GM18517 (cell line): ENCODE results near the gene RAB1A.

Source experiments
- ATAC-seq: cut with Tn5 transposase; IDR thresholded peaks from one replicate; pipeline ENCODE4 v1.9.1; 2021; ENCODE audit warnings: mild to moderate bottlenecking, moderate library complexity; ENCODE audit not compliant: unreplicated experiment

The RAB1A gene

DNA sequence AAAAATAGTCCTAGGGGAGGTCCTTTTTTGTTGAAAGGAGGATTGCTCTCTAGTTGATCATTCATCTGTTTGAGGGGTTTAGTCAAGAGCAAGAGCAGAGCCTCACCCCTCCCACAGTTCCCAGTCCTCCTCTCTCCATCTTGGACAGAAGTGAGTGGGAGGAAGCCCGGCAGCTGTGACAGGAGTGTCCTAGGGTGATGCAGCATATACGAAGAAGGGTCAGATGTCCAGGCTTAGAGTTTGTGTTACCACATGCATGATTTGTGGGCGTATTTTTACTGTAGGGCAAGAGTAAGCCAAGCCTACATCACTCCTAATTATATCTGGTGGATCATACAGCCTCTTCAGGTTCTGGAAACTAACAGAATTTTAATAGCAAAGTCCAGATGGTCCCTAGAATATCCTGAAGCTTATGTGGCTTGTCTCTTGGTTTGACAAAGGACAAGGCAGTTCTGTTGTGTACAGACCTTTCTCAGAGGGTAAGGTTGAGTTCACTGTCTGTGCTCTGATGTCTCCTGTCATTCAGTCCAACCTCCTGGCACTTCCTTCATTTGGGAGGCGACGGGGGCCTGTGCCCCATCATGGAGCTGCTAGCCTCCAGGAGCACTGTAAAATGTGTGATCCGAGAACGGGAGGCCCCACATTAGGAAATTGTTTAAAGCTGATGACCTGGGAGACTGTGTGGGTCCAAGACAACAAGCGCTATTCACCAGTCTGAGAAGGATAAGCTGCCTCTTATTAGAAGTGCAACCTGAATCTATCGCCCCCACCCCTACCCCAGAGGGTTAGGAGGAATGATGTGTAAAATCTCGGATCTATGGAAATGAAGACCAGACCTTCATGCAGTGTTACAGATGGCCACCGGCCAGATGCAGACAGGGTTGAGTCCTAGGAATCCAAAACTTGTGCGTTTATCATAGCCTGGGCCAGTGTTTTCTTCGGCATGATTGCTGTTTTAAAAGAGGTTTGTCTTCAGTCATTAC lies 66.8 kb downstream of the RAB1A start:
- no peak for ATAC-seq

DNA sequence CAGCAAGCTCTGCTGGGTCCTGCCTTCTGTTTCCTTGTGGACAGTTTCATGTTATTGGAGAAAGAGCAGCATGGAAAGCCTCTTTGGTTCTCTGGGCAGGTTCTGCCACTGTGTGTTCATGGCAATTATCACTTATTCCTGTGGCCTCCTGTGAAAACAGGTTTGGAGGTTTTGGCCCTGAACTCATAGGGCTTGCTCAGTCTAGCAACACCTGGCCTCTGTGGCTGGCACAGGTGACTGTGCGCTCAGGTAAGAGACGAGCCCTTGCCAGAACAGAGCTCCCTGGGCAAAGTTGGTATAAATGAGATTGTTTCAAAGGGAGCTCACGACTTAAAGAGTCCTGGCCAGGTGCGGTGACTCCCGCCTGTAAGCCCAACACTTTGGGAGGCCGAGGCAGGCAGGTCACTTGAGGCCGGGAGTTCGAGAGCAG lies 68.0 kb downstream of the RAB1A start:
- no peak for ATAC-seq

DNA sequence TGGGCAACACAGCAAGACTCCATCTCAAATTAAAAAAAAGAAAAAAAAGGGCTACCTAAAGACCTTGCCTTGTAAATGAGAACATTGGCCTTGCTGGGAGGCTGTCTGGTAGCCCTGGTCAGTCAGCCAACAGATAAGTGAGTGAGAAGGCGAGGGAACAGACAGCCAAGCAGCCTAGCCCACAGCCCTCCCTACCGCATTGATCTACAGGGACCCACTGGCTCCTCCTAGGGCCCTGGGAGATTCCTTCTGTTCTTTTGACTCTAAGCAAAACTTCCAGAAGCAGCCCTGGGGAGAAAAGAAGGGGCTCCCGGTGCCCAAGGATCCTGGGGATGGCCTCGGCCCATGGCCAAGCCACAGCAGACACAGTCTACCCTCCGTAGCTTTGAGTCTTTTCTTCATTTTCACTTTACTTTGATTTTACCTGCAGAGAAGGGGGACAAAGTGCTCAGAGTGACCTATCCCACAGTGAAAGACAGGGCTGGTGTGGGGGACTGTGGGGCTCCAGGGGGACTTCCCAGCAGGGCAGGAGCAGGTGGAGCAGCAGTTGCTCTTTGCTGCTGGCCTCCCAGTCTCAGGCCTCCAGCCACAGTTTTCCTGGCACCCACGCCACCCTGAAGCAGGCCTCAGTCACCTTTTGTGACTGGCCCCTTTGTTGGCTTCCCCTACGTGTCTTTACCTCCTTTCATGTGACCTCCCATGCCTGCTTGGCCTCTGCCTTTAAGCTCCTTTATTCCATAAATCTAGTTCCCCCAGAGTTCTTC lies 68.6 kb downstream of the RAB1A start:
- ATAC-seq: no peak

DNA sequence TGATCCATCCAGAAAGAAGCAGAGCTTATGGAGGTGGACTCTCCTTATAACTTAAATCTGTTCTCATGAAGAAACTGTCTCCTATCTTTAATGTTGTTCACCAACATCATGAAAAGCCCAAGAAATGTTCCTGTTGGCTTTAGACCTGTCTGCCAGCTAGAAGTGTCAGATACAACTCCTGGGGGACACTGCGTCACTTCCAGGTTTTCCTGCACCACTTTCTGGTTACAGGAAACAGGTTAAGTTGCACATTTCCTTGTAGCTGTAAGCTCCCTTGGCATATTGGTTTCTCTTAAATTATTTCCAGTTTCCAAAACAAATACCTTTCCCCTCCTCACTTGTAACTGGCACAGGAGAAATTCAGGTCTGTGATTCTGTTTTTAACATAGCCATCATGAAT lies 70.8 kb downstream of the RAB1A start:
- no peak for ATAC-seq

DNA sequence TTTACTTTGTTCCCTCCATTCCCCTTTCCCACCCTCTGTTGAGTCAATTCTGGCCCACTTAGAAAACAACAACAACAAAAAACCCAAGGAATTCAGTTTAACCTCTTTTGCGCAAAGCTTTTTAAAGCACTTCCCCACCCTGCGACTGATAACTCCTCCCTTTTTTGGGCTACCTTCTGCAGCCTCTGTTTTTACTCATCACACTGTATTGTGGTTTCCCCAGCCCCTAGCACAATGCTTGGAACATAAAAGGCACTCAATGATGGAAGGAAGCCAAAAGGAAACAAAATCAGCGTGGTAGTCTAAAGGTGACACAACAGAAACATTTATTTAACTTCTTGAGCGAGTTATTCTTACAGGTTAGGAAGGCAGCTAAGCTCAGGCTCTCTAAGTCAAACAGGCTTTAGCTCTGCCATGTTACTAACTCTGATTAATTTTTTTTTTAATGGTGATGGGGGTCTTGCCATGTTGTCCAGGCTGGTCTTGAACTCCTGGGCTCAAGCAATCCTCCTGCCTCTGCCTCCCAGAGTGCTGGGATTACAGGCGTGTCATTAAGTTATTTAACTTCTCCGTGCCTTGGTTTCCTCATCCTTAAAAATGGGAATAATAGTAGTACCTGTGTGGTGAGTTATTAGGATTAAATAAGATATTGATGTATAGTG lies 72.4 kb downstream of the RAB1A start:
- ATAC-seq: peak; percentile 24

DNA sequence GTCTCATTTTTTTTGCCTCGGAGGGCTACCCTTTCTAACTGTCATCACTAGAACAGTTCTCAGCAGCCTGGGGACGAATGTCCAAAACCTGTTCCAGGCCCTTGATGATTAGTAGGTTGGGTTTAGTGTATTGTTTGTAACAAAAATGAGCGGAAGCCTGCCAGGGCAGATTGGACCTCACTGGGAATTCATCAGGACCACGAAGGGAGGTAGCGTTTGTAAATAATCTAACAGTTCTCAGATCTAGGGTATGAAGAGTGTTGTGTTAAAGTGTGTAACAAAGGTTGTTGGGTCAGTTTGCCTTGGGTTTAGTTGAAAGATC lies 72.9 kb downstream of the RAB1A start:
- ATAC-seq: no peak

DNA sequence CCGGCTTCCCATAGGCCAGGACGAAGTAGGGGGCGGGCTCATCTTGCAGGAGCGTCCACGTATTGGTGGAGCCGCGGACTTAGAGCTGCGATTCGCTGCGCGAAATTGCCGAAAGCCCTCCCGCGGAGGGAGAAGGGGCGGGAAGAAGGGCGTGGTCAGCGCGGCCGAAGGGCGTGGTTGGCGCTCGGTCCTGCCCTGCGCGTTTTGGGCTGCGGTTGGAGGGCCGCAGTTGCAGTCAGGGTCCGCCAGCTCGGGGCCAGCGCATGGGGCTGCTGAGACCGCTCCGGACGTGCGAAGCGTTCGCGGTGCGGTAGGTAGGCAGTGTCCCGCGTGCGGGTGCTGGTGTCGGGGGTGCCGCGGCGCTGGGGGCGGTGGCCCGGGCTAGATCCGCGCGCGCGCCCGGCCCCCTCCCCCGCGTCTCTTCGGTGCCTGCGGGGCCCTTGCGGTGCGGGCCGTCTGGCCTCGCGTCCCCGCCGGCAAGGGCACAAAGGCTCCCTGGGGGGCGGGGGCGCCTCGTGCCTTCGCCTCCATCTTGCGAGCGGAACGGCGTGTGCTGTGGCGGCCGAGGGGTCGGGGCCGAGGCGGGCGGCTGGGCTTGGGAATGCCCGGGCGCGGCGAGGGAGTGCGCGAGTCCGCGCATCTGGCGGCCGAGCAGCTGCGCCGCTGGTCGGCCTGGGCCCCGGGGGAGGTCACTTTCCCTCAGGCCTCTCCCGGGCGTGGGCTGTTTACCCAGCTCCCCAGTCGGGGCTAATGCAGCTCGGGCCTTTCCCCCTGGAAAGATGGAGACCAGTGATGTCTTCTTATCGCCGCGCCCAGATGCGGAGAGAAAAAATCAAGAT lies 73.5 kb downstream of the RAB1A start, which contains the start of gene CEP68:
Gene CEP68, plus strand, starts transcription at position 202 of the 839 bp plus-strand sequence. CDS start 13,029 bp downstream, outside the sequence.
- ATAC-seq: peak; percentile 75

DNA sequence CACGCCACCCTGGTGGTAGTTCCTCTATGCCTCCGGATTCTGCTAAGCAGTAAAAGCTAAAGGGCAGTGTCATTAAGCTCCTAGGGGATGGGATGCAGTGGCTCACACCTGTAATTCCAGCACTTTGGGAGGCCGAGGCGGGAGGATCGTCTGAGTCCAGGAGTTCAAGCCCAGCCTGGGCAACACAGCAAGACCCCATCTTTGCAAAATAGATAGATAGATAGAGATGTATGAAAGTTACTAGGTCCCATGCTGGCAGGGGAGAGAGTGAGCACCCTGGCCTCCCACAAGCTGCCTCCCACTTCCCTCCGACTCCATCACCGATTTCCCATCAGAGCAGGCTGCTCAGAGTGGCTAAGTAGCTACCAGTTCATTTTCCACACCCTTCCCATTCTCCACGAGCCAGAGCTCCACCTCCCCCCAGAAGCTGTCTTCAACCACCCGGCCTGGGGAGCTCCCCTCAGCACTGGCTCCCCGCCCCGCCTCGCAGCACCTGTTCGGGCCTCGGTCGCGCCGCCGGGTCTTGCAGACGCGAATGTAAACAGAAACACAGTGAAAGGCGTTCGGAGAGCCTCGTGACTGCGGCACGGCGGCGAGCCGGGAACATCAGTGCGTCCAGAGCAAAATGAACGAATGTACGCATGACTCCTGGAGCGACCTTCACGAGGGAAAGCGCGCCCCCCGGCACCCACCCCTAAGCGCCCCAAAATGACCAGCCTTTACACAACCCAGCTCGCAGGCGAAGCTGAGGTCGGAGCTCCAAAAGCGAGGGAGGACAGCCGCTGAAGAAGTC lies 74.3 kb downstream of the RAB1A start:
- peak; percentile 22 for ATAC-seq

DNA sequence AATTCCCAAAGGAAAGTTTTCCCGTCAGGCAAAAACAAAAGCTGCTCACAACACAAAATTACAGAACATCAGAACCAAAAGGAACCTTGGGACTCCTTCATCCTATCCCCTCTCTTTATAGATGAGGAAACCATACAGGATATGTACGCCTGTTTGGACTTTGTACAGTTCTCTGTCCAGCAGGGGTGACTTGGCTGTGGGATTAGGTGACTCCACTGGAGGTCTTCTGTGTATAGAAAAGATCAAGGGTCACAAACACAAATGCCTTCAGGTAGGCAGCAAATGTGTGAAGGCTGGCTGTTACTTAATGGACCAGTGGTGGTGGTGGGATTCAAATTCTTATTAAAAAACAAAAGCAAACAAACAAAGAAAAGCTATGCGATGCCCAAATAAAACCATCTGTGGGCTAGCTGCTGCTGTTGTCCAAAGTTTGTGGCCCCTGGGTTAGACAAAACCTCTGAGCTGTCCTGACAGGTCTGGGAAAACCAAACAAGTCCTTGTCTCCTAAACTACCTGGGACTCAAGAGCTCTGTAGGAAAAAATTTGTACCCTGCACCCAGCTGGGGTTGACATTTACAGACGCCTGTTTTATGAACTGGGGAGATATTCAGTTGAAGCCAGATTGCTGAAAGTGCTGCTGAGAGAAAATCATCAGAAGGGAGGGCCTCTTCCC lies 75.0 kb downstream of the RAB1A start:
- ATAC-seq: no peak

DNA sequence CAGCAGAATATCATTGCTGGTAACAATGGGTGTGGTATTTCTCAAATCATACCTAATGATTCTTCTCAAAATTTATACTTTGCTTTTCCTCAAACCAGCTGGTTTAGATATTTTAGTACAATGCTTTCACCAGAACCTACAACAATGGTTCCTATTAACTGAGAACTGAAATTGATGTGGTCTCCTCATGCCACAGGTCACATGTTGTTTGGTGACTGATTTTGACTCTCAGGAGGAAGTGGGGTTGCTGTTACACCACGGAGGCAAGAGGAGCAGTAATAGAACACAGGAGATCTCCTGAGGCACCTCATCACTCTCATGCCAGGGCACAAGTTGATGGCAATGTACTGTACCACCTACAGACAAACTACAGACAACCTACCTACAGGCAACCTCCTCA lies 76.7 kb downstream of the RAB1A start:
- ATAC-seq: peak; percentile 55

DNA sequence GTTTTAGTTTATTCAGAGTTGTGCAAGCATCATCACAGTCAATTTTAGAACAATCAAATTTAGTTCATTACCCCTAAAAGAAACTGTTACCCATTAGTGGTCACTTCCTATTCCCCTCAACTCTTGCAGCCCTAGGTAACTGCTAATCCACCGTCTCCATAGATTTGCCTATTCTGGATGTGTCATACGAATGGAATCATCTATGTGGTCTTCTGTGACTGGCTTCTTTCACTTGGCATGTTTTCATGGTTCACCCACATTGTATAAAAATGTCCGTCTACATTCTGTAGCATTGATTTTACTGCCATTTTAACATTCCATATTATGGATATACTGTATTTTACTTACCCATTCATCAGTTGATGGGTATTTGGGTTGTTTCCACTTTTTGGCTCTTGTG lies 79.0 kb downstream of the RAB1A start:
- ATAC-seq: no peak

DNA sequence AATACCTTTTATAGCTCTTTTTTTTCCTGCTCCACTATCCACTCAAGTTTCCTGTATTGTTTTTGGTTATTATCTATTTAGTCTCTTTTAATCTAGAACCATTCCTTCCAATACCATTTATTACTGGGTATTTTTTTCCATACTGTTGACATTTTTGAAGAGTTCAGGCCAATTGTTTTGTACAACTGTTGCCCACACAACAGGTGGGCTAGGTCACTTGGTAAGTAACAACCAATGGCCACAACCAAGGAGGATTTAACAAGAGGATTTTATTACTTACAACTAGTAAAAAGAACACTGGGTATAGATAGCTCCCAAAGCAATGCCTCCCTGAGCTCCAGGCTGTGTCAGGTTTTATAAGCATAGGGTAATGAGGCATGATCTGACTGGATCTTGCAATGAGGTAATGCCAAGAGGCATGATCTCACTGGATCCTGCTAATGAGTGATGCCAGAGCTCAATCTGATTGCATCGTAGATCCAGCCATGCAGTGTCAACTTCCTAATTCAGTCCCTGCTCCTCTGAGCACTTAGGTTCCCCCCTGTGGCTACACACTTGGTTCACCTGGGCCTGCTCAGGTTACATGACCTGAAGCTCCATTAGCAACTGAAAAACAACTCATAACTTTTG lies 80.8 kb downstream of the RAB1A start:
- no peak for ATAC-seq

DNA sequence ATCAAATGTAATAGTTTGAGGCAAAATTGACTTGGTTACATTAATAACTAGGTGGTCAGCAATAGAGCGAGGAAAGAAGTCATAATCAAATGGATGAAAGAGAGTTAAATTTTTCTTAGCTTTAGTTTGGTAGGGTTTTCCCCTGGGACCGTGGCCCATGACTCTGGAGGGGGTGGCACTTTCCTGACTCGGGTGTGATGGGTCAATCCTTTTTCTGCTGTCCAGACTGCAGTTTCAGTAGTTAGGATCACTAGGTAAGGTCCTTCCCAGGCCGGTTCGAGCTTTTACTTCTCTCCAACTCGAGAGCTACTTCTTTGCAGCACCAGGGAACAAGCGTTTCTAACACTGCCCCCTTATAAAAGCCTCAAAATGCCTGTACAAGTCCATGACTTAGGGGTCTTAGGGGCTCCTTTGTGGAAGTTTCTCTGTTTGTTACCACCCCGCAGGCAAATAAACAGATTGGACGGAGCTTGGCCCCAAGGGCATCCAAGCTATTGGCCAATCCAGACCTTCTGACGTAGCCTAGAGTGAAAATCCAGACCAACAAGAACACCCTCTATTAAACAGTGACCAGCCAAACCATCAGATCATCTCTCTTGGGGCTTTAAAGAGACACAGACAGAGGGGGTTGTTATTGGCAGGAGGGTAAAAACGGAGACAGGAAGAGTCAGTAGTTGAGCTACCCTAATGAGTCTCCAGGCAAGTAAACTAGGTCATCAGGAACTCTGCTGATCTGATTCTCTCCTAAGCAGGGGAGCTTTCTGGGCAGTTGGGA lies 83.1 kb downstream of the RAB1A start:
- ATAC-seq: no peak

DNA sequence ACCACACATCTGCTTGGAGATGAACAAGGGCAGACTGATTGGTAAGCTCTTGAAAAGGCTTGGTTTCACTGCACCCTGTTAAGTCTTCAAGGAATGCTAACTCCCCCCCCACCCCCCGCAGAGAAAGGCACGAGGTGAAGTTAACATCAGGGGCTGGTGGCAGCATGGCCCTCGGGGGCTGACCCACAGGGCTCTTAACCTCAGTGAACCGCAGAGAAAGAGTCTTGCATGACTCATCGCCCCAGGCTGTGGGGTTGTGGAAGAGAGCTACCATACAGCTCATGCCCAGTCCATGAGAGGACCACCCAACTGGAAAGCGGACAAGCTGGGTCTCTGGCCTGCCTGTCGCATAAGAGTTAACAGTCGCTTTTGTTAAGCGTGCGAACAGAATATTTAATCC lies 84.3 kb downstream of the RAB1A start:
- ATAC-seq: no peak

DNA sequence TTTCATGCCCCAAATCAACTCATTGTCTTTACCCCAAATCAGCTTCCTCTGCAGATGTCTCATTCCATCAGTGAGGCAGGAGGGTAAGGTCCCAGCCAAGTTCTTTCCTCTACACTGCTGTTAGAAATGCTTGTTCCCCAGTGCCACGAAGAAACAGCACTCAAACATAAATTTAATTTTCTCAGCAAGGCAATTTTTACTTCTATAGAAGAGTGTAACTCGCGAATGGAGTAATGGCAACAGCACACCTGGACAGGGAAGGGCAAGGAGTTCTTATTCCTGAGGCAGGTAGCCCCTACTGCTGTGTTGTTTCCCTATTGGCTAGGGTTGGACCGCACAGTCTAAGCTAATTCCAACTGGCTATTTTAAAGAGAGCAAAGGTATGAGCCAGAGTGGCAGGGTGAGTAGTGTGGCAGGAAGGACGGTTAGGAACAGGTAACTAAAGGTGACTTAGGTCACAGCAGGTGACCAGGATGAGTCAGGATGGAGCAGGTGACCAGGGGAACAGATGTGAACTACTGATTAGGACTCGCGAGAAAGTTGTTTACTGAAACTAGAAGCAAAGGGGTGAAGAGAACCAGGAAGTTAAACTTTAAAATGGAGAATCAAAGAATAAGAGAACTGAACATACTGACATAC lies 85.7 kb downstream of the RAB1A start:
- no peak for ATAC-seq

DNA sequence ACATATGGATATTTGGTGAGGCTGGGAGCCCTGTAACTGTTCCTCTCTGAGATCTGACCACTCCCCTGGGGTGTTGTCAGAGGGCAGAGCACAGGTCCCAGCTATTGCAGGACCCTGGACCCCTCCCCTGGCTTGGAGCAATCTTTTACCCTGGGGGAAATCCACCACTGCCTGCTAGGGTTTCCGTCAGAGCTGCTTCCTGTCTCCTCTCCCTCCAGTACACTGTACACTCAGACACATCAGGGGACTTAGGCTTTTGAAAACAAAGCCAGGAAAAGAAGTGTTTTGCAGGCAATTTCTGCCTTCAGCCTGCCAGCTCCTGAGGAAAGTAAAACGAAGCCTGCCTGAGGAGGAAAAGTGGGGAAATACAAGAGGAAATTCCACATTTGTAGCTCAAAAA lies 86.9 kb downstream of the RAB1A start:
- no peak for ATAC-seq
